Muscle of arm (tissue), 12 donors: ENCODE measurements around the gene LRCOL1. TPM values are rescaled to one million over a fixed set of nuclear protein-coding genes. Genes with fewer than 3 reads are reported as not detected.

Experiments used
- DNase-seq: peaks from one replicate; pipeline ENCODE4 v3.0.0-alpha.2; 2013
- polyA plus RNA-seq, 12 donors: library from polyadenylated mRNA; unstranded; fragments of 120-200 nt; gene quantifications; one replicate each; pipeline ENCODE4 v1.2.1, GENCODE V29; 2013; ENCODE audit not compliant: insufficient read length in 12 of 12

LRCOL1 gene
- polyA plus RNA-seq, 12 donors: 0.24 to 0.52 (median 0.42) TPM; not detected in 5

DNA sequence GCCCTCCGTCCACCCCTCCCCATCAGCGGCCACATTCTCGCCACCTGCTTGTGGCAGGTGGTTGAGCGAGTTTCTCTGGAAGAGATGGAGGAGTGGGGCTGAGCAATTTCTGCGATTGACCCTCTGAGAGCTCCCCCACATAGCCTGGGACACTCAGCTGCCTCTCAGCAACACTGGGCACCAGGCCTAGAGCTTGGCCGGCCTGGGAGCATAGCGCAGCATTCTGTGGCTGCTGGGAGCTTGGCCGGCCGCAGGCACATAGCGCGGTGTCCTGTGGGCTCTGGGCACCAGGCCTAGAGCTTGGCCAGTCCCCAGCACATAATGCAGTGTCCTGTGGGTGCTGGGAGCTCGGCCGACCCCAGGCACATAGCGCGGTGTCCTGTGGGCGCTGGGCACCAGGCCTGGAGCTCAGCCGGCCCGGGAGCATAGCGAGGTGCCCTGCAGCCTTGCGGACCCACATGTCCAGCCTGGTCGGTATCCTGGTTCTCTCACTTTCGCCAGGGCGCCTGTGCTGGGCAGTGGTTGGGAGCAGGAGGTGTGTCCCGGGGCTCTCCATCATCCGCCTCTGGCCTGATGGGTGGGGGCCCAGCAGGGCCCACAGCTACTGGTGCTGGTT is 43.8 kb downstream of the LRCOL1 start:
- no peak for DNase-seq

DNA sequence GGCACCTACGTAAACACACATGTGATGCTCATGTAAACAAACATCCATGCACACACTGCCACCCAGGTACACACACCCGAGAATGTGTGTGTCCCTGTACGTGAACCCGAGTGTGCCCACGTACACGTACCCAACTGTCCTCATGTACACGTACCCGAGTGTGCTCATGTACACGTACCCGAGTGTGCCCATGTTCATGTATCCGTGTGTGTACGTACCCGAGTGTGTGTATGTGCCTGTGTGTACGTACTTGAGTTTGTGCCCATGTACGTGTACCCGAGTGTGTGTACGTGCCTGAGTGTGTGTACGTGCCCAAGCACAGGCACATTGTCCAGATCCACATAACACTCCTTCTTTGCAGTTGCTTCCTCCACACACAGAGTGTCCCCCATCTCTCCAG is 45.0 kb downstream of the LRCOL1 start:
- no peak for DNase-seq

DNA sequence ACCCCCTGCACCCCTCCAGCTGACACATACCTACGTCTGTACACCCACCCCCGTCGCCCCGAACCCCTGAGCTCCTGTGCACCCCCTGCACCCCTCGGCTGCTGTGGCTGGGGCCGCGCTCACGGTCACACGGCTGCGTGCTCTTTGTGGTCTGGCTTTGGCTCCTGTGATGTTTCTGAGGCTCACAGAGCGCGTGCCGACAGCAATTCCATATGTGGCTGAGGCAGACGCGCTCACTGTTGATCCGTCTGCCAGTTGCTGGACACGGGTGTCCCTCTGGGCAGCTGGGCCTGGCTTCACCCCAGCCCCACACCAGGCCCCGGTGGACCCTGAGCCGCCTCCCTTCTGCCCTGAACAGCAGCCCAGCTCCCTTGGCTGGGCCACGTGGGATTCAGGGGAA is 46.5 kb downstream of the LRCOL1 start:
- DNase-seq: no peak

DNA sequence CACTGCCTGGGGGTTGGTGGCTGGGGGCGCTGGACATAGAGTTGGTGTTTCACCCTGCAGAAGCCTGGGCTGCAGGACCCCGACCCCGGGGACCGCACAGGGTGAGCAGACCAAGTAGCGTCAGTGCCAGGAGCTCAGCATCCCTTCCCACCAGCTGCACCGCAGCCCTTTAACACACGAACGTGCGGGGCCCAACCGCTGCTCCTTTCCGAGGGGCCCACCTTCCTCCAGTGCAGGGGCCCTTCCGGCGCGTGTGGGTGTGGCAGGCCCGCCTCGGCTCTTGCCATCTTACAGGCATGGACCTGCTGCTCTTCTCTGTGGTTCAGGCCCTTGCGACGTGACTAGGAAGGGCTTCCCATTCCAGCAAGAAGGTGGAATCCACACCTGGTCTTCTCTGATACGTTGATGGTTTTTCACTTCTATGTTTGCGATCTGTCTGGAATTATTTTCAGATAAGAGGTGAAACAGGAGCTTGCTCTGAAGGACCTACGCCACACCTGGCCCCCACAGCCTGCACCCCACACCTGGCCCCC is 47.8 kb downstream of the LRCOL1 start:
- no peak for DNase-seq

DNA sequence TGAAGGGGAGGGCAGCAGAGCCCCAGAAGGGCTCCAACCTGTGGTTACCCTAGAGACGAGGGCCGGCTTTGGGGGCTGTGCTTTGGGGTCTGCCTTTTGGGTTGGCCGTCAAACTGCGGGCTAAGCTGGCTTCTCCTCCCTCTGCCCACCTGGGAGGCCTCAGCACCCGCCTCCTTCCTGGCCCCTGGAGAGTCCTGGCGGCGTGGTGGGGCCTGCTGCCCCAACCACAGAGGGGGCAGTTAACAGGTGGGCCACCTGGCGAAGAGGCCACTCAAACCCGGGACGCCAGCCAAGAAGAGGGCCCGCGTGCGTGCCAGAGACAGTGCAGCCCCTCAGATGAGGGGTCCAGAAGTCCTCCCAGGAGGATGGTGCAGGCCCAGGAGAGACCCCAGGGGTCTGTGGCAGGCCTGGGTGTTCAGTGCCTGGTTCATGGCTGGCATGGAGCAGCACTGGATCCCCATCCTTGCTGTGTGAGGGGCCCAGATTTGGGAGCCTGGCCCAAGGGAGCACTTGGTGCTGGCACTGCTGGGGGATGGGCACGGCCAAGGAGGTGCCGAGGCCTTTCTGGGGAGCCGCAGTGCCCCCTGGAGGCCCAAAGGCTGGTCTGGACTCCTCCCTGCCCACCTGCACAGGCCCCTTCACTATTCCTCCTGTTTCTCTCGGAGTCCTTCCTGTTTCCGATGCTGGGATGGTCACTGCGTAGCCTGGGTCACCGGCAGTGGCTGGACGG is 48.8 kb downstream of the LRCOL1 start:
- DNase-seq: no peak

DNA sequence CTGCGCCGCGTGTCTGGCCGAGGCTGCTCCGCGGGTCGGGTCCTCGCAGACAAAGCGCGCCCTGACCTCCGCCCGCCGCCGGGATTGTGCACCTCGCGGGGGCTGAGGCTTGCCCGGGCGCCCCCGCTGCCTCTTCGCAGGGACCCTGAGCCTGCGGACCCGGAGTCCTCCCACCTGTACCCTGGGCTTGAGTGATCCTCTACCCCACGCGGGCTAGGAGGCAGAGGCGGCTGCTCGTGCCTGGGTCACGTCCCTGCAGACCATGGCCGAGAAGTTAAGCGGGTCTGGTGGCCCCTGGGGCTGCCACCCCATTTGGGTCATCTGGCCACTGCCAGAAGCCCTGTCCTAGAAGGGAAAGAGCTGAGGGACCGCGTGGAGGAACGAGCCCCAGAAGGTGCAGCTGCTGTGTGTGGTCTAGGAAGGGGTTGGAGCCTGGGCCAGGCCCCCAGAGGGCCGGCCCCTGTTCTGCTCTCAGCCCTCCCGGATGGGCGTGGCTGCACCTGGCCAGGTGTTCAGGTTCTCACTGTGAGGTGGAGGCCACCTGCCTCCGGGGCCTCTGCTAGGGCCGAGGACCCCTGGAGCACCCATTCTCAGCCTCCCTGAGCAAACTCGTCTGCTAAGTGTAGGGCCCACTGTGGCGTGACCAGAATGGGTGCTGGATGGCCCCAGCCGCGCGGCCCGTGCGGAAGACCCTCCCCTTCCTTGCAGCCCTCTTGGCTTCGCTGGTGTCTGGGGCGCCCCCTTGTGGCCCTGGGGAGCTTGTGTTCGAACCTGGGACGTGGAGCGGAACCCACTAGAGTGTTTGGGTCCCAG is 49.6 kb downstream of the LRCOL1 start:
- peak; percentile 51 for DNase-seq

DNA sequence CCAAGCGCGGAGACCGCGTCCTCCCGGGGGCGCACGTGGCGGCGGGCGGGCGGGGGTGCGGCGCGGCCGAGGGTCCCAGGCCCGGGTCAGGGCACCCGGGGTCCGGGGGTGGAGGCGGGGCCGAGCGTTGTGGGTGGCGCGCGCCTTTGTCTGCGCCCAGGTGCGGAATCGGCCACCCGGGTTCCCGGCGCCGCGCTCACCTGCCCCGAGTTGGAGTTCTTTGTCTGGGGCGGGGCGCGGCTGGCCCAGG is 50.1 kb downstream of the LRCOL1 start:
- DNase-seq: no peak

DNA sequence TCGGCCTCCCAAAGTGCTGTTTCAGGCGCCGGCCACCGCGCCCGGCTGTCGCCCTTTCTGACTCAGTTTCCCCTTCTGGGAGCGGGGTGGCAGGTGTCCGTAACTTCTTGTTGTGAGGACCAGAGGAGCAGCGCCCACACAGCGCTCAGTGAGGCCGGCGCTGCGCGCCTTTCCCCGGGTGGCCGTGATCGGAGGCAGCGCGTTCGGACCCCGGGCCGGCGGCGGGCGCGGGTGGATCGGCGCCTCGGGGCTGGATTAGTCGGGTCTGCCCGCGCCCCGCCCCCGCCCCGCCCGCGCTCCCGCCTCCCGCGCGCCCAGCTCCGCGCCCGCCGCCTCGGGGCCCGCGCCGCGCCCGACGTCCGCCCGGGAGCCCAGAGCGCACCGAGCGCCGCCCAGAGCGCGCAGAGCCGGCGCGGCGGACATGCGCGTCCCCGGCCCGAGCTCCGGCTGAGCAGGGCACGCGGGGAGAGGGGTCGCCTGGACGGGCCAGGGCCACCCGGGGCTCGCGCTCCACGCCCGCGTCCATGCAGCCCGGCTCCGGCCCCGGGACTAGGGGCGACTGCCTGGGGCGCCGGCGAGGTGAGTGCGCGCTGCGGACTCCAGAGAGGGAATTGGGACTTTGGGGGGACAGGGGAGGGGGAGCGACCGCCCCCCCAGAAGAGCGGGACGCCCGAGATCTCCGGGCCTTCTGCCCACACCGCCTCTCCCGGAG is 50.6 kb downstream of the LRCOL1 start:
- no peak for DNase-seq

DNA sequence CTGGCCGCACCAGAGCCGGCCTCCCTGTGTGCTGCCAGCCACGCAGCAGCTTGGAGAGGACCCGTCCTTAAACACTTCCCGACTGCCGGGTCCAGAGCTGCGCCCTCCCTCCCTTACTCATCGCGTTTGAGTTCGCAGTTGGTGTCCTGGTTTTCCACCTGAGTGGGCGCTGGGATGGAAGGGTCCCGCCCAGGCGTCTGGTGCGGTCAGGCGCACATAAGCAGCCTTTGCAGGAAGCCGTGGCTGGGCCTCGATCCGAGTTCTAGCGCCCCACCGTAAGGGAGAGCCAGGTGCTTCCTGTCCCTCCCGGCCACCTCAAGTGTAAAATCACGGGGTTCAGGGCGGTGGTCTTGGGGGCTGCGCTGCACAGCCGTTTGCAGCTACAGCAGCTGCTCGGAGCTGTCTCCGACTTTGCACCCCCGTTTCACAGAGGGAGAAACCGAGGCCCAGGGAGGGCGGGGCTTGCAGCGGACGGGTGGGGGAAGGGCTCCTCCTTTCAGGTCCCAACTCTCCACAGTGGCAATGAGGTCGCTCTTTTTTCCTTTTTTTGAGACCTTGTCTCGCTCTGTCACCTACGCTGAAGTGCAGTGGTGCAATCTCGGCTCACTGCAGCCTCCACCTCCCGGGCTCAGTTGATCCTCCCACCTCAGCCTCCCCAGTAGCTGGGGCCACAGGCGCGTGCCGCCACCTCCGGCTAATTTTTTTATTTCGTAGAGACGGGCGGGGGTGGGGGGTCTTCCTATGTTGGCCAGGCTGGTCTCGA is 51.3 kb downstream of the LRCOL1 start:
- no peak for DNase-seq

DNA sequence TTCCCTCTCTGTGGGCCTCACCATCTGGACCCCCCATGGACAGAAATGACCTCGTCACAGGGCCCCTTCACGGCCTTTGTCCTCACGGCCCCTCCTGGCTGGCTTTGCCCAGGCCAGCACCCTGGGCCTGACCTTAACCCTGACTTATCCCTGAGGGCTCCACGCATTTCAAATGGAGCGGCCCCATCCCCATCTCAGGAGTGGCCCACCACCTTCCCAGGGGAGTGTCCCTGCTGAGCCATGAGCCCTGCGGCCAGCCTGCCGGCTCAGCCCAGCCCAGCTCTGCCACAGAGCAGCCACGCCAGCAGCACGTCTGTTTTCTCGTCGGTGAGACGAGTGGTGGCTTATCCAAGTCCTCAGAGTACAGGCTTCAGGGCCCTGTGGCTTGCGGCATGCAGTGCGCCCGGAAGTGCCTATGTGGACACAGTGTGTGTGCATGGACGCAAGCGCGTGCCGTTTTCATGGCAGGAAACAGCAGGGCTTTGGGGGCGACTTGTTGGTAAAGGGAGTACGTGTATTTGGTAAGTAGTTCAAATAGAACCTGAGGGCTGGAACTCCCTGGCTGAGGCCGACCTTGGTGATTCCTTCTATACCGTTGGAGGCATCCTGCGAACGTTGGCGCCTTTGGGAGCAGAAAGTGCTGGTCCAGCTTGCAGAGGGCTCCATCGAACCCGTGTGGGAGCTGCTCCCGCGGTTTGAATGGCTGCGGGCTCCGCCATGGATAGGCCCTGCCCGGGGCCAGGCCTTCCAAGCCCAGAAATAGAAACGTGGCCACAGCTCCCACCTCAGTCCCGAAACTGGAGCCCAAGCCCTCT is 52.1 kb downstream of the LRCOL1 start:
- no peak for DNase-seq

DNA sequence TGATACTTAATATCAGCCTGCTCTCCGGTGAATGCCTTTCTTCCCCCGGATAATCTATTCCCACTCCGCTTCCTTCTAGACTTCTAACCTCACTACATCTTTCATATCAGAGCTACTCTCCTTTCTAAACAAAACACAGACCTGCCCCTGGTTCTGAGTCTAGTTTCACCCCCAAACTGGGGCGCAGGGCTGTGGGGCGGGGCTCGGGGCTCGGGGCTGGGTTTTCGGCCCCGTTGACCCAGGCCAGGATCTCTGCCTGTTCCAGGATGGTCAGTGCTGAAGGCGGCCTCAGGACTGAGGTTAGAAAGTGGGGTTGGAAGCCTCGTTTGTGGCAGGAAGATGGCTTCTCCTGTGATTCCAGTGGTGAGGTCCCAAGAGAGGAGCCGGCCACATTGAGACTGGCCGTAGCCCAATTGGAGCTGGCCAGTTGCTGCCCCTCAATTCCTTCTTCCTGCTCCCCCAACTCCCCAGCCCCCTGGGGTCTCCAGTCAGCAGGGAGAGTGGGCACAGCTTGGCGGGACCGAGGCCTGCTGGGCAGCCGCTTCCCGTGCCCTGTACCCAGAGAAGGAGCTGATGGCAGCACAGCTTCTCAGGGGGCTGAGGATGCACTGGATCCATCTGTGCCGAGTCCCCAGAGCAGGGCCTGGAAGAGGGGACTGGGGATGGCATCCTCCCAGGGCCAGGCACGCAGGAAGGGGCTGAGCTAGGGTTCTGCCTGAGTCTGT is 52.9 kb downstream of the LRCOL1 start:
- no peak for DNase-seq

DNA sequence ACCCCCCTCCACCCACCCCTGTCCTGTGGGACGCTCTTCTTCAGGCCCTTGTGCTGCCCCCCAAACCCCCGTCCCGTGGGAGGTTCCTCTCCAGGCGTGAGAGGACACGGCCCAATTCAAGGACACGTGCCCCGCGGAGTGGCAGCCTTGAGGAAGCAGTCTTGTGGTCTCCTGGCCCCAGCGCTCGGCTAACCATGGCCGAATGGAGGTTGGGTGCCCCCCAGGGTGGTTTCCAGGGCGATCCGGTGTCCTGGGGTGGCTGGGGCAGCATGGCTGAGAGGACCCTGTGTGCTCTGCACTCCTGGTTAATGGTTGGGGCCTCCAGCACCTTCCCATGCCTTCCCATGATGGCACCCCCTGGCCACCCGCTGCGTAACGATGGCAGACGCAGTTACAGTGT is 53.6 kb downstream of the LRCOL1 start:
- no peak for DNase-seq

DNA sequence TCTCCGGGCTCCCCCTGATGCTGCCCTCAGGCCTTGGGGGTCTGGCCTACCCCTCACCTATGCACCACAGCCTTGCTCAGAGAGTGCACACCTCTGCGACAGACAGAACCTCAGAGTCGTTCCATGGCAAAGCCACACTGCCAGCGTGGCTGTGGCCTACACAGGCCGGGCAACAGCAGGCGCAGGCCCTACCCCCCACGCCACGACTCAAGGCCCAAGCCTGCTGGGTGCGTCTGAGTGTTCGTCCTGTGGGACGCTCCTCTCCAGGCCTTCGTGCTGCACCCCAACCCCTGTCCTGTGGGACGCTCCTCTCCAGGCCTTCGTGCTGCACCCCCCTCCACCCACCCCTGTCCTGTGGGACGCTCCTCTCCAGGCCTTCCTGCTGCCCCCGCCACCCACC is 54.2 kb downstream of the LRCOL1 start:
- DNase-seq: no peak

DNA sequence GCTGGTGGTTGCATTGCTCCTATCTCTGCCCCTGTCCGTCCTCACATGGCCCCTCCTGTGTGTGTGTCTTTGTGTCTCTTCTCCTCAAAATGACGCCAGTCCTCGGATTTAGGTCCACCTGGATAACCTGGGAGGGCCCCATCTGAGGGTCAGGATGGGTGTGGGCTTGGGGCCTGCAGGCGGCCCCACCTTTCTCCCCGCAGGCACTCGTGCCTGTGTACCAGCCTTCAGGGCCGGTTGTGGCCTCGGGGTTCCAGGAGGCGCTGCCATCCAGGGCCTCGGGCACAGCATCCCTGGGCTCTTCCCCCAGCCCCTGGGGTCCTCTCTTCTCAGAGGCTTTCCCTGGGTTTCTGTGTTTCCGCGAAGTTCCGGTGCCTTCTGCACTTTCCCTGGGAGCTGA is 54.7 kb downstream of the LRCOL1 start:
- DNase-seq: no peak

DNA sequence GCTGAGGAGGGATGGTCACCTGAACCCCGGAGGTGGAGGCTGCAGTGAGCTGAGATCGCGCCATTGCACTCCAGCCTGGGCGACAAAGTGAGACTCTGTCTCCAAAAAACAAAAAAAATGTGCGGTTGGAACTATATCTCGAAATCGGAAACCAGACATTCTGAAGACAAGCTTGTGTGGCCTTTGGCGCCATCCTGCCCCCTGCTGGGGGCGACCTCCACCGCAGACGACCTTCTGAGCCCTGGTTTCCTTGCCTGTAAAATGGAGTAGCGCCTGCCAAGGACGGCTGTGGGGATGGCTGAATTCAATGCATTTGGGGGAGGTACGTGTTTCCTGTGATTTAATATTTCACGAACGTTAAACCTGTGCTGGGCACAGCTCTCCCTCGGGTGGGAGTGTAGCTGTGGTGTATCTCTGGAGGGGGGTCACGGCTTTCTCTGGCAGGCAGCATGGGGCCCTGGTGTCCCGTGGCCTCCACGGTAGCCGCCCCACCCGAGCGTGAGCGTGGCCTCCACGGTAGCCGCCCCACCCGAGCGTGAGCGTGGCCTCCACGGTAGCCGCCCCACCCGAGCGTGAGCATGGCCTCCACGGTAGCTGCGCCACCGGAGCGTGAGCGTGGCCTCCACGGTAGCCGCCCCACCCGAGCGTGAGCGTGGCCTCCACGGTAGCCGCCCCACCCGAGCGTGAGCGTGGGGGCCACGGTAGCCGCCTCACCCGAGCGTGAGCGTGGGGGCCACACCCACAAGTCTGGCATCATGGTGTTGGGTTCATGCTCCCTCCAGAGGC is 55.3 kb downstream of the LRCOL1 start:
- DNase-seq: no peak
